Spleen (tissue), 11 donors: ENCODE results near the gene PNO1. TPM values are rescaled to one million over a fixed set of nuclear protein-coding genes. Genes with fewer than 3 reads are reported as not detected.

Source experiments
- DNase-seq: peaks from one replicate; pipeline ENCODE4 v3.0.0-alpha.2; 2020
- H3K27ac ChIP-seq, 8 donors: fragments of 200-600 bp; sonication (generic) in 7 of 8; 1 replicate in 4 of 8; 2 replicates in 4 of 8; pipeline versions ENCODE4 v1.5.0 to v1.8.0; 2016 to 2021; ENCODE audit warnings: inconsistent platforms in 4 of 8, mild to moderate bottlenecking in 4 of 8, moderate library complexity in 1 of 8
- H3K27me3 ChIP-seq, 7 donors: fragments of 200-600 bp; sonication (generic) in 6 of 7; replicated peaks in 1 of 7; 1 replicate in 4 of 7; 2 replicates in 3 of 7; pipeline versions ENCODE4 v1.5.0 to v1.8.0; 2016 to 2021; ENCODE audit warnings: inconsistent platforms in 3 of 7, mild to moderate bottlenecking in 1 of 7
- H3K36me3 ChIP-seq, 6 donors: fragments of 200-600 bp; sonication (generic) in 5 of 6; 1 replicate in 4 of 6; 2 replicates in 2 of 6; pipeline versions ENCODE4 v1.5.0 to v1.8.0; 2016 to 2021; ENCODE audit warnings: inconsistent platforms in 2 of 6
- H3K4me1 ChIP-seq, 6 donors: fragments of 200-600 bp; sonication (generic) in 5 of 6; 1 replicate in 3 of 6; 2 replicates in 3 of 6; pipeline versions ENCODE4 v1.5.0 to v1.8.0; 2016 to 2021; ENCODE audit warnings: inconsistent platforms in 3 of 6
- H3K4me3 ChIP-seq, 8 donors: fragments of 200-600 bp; sonication (generic) in 7 of 8; 1 replicate in 4 of 8; 2 replicates in 4 of 8; pipeline versions ENCODE4 v1.5.0 to v1.8.0; 2016 to 2021; ENCODE audit warnings: inconsistent platforms in 4 of 8, mild to moderate bottlenecking in 4 of 8, moderate library complexity in 2 of 8
- H3K9me3 ChIP-seq, 8 donors: fragments of 200-600 bp; sonication (generic) in 7 of 8; 1 replicate in 4 of 8; 2 replicates in 4 of 8; pipeline versions ENCODE4 v1.5.0 to v1.8.0; 2016 to 2021; ENCODE audit warnings: inconsistent platforms in 4 of 8
- POLR2A ChIP-seq, 3 donors: fragments of 450-650 bp; IDR thresholded peaks; one replicate each; pipeline ENCODE4 v1.5.1; 2017; ENCODE audit warnings: antibody characterized with exemption in 3 of 3, mild to moderate bottlenecking in 1 of 3
- POLR2AphosphoS5 ChIP-seq, 3 donors: sonication (generic); formaldehyde crosslinking; IDR thresholded peaks; one replicate each; pipeline ENCODE4 v1.5.1; 2017; ENCODE audit warnings: antibody characterized with exemption in 3 of 3
- WGBS, 5 donors: extraction: QIAGEN DNeasy Blood & Tissue Kit in 3 of 5; methylation state at CpG; one replicate each; pipeline versions ENCODE4 v1.1.5 to v1.1.7; 2013 to 2018; 5-methylcytosine and 5-hydroxymethylcytosine counted together
- intact Hi-C: fragments of 100-400 bp; cut with DNase I; formaldehyde crosslinking; loops from one replicate; pipeline ENCODE4 v1.15.0; 2023; ENCODE audit warnings: low total_unique reads
- polyA plus RNA-seq, 3 donors: library from polyadenylated mRNA; stranded (reverse); fragments of 200-250 nt; gene quantifications; one replicate each; pipeline ENCODE4 v1.2.1, GENCODE V29; 2013
- total RNA-seq, 7 donors: library from RNA; depleted of rRNA in 3 of 7; stranded (reverse); fragments of >200 nt in 3 of 7; fragmentation: NEBNext Ultra II Directional in 4 of 7; extraction: Animal tissue kit (Norgen Biotek cat#: 25700) in 4 of 7; gene quantifications; one replicate each; pipeline versions ENCODE4 v1.1.0 to v1.2.1, GENCODE V29; 2016 to 2021
- TF ChIP-seq, protein P1 (sequence below), 11 experiments: fragments of 200-600 bp in 7 of 11; fragments of 450-650 bp in 4 of 11; sonication (generic) in 4 of 11; IDR thresholded peaks in 8 of 11; conservative IDR thresholded peaks in 3 of 11; 1 replicate in 7 of 11; 2 replicates in 4 of 11; pipeline versions ENCODE4 v1.4.0 to v1.8.0; 2016 to 2021; ENCODE audit warnings: antibody characterized with exemption in 11 of 11, inconsistent platforms in 4 of 11, mild to moderate bottlenecking in 1 of 11
- donor health status: healthy with polysubstance abuse.
- donor health status: DM: no; HTN: no; CAD: no; lungs with moderate emphysema.
- donor health status: DM: no; HTN: no; CAD: no.
- donor health status: Bipolar disorder and iron deficiency.
- donor health status: healthy.
- donor health status: DM: no; HTN: no; CAD: no.
- donor health status: DM: yes; HTN: yes; CAD: no.

Gene PNO1
- total and polyA plus RNA-seq, 10 donors: 5.4 to 13.5 (median 10.7) TPM

GRCh38 chr2:68203587-68203986 is 45.9 kb downstream of the PNO1 start:
- intact Hi-C loops: no loop called here
- no peaks in the 10 kb centered on the region for H3K9me3 ChIP-seq
- no peaks in the 10 kb centered on the region for H3K27me3 ChIP-seq
- H3K36me3 ChIP-seq: peaks cover 0 to 16% (median 0%) of the 10 kb centered on the region in 6 donors
- H3K27ac ChIP-seq: peak overlapping the region in 6 of 8 donors; percentile 16 to 58 (median 53)
- peaks cover 3 to 97% (median 69%) of the 10 kb centered on the region in 6 donors for H3K4me1 ChIP-seq
- H3K4me3 ChIP-seq: peak overlapping the region in 1 of 8 donors; percentile 28
- no peak for DNase-seq
- no peak for TF ChIP-seq POLR2A (IDR thresholded peaks at IDR 0.05)
- 23 to 34% (median 29%) methylated on average over 3 of the region's 3 CpGs for WGBS, 5 donors

DNA sequence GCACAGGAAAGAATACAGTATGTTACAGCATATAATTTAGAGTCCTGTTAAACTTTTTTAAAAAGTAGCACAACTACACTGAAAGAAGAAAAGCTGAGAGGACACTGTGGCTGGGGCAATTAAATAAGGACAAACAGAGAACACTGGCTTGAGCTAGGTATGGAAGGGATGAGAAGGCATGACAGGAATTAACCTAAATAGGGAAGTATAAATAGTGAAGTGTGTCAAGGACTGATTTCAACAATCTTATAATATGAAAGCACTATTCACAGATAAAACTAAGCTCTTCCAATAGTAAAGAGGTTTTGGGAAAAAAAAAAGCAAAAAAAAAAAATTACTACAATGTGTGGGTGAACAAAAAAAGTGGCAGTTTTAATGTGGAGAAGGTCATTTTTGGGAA is 49.1 kb downstream of the PNO1 start:
- H3K4me3 ChIP-seq: no peak overlapping the region
- peaks cover 0 to 25% (median 2%) of the 10 kb centered on the region in 6 donors for H3K36me3 ChIP-seq
- no peaks in the 10 kb centered on the region for H3K9me3 ChIP-seq
- H3K27me3 ChIP-seq: no peaks in the 10 kb centered on the region
- intact Hi-C loops: no loop called here
- H3K27ac ChIP-seq: peak overlapping the region in 4 of 8 donors; percentile 5 to 44 (median 24)
- peaks cover 3 to 83% (median 55%) of the 10 kb centered on the region in 6 donors for H3K4me1 ChIP-seq
- no peak for DNase-seq
- TF ChIP-seq, protein P1, sequence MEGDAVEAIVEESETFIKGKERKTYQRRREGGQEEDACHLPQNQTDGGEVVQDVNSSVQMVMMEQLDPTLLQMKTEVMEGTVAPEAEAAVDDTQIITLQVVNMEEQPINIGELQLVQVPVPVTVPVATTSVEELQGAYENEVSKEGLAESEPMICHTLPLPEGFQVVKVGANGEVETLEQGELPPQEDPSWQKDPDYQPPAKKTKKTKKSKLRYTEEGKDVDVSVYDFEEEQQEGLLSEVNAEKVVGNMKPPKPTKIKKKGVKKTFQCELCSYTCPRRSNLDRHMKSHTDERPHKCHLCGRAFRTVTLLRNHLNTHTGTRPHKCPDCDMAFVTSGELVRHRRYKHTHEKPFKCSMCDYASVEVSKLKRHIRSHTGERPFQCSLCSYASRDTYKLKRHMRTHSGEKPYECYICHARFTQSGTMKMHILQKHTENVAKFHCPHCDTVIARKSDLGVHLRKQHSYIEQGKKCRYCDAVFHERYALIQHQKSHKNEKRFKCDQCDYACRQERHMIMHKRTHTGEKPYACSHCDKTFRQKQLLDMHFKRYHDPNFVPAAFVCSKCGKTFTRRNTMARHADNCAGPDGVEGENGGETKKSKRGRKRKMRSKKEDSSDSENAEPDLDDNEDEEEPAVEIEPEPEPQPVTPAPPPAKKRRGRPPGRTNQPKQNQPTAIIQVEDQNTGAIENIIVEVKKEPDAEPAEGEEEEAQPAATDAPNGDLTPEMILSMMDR (IDR thresholded peaks at IDR 0.05 in 8 of 11, conservative IDR thresholded peaks at IDR 0.05 in 3 of 11): no peak
- TF ChIP-seq POLR2AphosphoS5 (IDR thresholded peaks at IDR 0.05) (no peak), POLR2A (IDR thresholded peaks at IDR 0.05) (no peak)

DNA sequence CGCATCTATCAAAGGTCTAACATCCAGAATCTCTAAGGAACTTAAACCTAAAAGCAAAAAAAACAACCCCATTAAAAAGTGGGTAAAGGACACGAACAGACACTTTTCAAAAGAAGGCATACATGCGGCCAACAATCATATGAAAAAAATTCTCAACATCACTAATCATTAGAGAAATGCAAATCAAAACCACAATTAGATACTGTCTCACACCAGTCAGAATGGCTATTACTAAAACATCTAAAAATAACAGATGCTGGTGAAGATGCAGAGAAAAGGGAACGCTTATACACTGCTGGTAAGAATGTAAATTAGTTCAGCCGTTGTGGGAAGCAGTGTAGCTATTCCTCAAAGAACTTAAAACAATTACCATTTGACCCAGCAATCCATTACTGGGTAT is 56.7 kb downstream of the PNO1 start:
- no peak for DNase-seq
- Histone ChIP-seq H3K4me1 (peaks cover 10 to 87% (median 52%) of the 10 kb centered on the region in 6 donors), H3K36me3 (peaks cover 0 to 42% (median 5%) of the 10 kb centered on the region in 6 donors), H3K4me3 (no peak overlapping the region), H3K27ac (no peak overlapping the region), H3K27me3 (no peaks in the 10 kb centered on the region), H3K9me3 (no peaks in the 10 kb centered on the region)
- TF ChIP-seq POLR2A (IDR thresholded peaks at IDR 0.05): no peak
- TF ChIP-seq, protein P1 (IDR thresholded peaks at IDR 0.05 in 8 of 11, conservative IDR thresholded peaks at IDR 0.05 in 3 of 11): no peak
- no peak for TF ChIP-seq POLR2AphosphoS5 (IDR thresholded peaks at IDR 0.05)
- 55 to 81% (median 75%) methylated on average over 5 of the region's 5 CpGs for WGBS, 5 donors
- intact Hi-C loops: no loop called here

- intact Hi-C loops: no loop called here
- WGBS, 5 donors: 77 to 85% (median 83%) methylated on average over 2 of the region's 2 CpGs
- TF ChIP-seq POLR2AphosphoS5 (IDR thresholded peaks at IDR 0.05) (no peak), POLR2A (IDR thresholded peaks at IDR 0.05) (no peak)
- TF ChIP-seq, protein P1 (IDR thresholded peaks at IDR 0.05 in 8 of 11, conservative IDR thresholded peaks at IDR 0.05 in 3 of 11): no peak
- H3K36me3 ChIP-seq: peaks cover 0 to 34% (median 3%) of the 10 kb centered on the region in 6 donors
- peaks cover 10 to 96% (median 70%) of the 10 kb centered on the region in 6 donors for H3K4me1 ChIP-seq
- no peaks in the 10 kb centered on the region for H3K27me3 ChIP-seq
- H3K9me3 ChIP-seq: peaks cover 0 to 4% (median 0%) of the 10 kb centered on the region in 8 donors
- no peak overlapping the region for H3K27ac ChIP-seq
- no peak overlapping the region for H3K4me3 ChIP-seq
- no peak for DNase-seq
Observed at GRCh38 chr2:68216454-68217310, 59.0 kb downstream of the PNO1 start.
